Ishikawa (cell line): Measurements from ENCODE around the gene DVL2.

Experiments
- EP300 ChIP-seq: IDR thresholded peaks from 2 replicates; pipeline ENCODE4 v1.6.1; 2012; ENCODE audit warnings: borderline replicate concordance
- TAF1 ChIP-seq: IDR thresholded peaks from 2 replicates; pipeline ENCODE4 v1.6.1; 2012; ENCODE audit warnings: low read depth, mild to moderate bottlenecking
- YY1 ChIP-seq: IDR thresholded peaks from 2 replicates; pipeline ENCODE4 v1.6.1; 2012; ENCODE audit warnings: low read depth
- ZBTB7A ChIP-seq: IDR thresholded peaks from 2 replicates; pipeline ENCODE4 v1.6.1; 2012; ENCODE audit warnings: low read depth

DNA sequence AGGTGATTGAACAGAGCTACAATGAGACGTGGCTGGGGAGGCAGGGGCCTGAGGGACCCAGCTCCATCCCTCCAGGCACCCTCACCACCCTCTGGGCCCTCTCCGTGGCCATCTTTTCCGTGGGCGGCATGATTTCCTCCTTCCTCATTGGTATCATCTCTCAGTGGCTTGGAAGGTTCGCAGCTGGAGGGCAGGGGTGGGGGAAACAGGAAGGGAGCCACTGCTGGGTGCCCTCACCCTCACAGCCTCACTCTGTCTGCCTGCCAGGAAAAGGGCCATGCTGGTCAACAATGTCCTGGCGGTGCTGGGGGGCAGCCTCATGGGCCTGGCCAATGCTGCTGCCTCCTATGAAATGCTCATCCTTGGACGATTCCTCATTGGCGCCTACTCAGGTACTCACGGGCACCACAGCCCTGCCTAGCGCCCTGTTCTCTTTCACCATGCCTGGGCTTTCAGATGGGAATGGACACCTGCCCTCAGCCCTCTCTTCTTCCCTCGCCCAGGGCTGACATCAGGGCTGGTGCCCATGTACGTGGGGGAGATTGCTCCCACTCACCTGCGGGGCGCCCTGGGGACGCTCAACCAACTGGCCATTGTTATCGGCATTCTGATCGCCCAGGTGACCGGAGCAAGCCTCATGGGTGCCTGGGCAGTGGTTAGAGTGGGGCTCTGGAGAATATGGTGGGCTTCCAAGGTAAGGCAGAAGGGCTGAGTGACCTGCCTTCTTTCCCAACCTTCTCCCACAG, 49.3 kb upstream of the DVL2 start:
- TF ChIP-seq ZBTB7A (no peak), YY1 (no peak), EP300 (no peak), TAF1 (no peak)
